GM12875 (cell line): ENCODE measurements around the gene GADL1.

Experiments used
- H3K4me3 ChIP-seq: one replicate; pipeline ENCODE4 v1.5.1; 2011; ENCODE audit warnings: low read depth, low read length, control low read depth
- CTCF ChIP-seq: IDR thresholded peaks from 2 replicates; pipeline ENCODE4 v1.5.1; 2011; ENCODE audit warnings: low read depth, mild to moderate bottlenecking, control low read depth, inconsistent platforms, low read length, moderate library complexity, borderline replicate concordance; ENCODE audit not compliant: insufficient read depth

Gene GADL1

DNA sequence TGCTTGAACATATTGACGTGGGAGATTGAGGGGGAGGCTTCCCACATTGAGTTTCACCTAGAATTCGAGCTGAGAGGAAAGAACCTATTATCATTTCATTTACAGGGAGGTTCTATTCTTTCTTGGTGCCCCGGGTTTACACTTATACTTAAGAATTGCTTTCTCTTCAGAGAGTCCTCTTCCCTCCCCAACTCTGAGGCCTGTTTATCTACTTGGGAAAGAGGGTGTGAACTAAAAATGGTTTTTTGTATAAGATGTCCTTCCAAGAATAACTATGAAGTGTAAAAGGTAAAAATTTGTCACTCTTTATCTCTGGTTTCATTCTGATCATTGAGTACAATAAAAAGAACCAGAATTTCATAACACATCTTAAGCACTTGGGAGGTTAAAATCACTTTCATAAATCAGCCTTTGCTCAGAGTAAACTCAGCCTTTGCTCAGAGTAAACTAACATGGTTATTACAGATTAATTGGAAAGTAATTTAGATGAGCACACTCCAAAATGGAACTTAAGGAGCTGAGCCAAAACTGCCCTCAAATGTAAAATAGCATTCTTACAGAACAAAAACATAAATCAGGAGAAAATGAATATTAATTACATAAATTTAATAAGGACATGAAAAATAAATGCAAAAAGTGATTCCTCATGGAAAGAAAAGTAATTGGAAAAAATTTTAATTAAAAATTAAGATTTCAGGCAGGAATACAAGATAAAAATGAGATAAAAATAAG, 75.2 kb downstream of the GADL1 start:
- no peak overlapping the region for H3K4me3 ChIP-seq
- TF ChIP-seq CTCF, result no peak

DNA sequence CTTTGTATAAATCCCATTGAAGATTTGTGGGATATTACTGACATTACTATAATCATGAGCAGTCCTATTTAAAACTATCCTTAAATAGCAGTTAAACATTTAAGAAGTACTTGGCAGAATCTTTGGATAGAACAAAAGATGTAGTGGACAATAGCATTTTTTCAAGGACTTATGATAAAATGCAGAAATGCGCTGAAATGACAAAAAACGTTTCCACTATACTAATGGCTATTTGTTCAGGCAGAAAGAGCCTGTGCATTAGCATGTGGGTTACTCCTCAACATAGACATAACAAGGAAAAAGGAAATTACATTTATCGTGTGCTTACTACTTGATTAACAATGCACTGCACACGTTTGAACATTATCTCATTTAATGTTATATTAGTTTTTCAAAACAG, 80.7 kb downstream of the GADL1 start:
- no peak for TF ChIP-seq CTCF
- H3K4me3 ChIP-seq, result no peak overlapping the region

DNA sequence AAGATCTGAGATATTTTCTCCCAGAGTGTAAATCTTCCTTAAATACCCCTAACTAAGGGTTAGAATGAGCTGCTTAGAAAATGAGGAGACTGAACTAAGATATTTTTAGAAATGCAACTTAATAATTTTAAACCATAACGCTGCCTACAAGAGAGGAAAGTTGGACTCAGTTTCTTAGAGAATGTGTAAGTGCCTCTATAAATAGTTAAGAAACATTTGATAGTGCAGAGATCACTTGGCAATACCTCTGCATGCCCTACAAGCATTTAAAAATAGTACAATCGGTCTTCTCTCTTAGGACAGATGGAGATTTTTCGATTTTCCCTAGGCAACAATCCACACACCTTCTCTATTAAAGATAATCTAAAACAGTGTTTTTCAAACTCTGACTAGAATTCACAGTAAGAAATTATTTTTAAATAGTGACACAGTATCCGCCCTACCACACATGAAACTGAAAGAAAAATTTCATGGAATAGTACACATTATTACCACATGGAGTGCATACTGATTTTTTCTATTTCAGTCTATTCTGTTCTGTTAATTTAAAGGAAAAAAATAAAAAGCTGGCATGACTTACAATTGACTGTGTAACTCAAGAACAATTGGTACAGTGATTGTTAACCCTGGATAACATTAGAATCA, 83.2 kb downstream of the GADL1 start:
- H3K4me3 ChIP-seq, result no peak overlapping the region
- no peak for TF ChIP-seq CTCF

GRCh38 chr3:30810625-30811024, 83.8 kb downstream of the GADL1 start:
- no peak for TF ChIP-seq CTCF
- no peak overlapping the region for H3K4me3 ChIP-seq

- no peak overlapping the region for H3K4me3 ChIP-seq
- TF ChIP-seq CTCF, result no peak
These were observed 88.8 kb downstream of the GADL1 start for GRCh38 chr3:30805695-30806094.

DNA sequence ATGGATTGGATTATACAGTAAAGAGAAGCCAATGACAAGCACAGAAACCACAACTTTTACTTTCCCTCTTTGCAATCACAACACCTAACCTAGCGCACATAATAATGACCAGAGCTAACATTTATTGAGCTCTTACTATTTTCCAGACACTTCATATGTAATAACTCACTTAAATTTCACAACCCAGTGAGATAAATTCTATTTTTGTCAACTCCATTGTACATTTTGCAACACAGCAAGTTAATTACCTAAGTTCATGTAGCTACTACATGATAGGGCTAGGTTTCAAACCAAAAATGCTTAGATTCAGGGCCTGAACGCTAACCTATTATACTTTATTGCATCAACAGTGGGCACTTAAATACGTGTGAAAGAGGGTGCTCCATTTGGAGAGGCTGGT, 89.5 kb downstream of the GADL1 start:
- TF ChIP-seq CTCF, result no peak
- no peak overlapping the region for H3K4me3 ChIP-seq

GRCh38 chr3:30795176-30795575, 99.3 kb downstream of the GADL1 start:
- TF ChIP-seq CTCF, result no peak

More at GRCh38 chr3:30795176-30795575, 99.3 kb downstream of the GADL1 start:
- no peak overlapping the region for H3K4me3 ChIP-seq
